MM.1S (cell line): ENCODE results near the gene CUL2.

ENCODE experiments used
- EZH2 ChIP-seq: fragments of 300-600 bp; sonication (generic); optimal IDR thresholded peaks from 2 replicates; pipeline ENCODE3; 2017; ENCODE audit warnings: low read depth, mild to moderate bottlenecking, antibody characterized with exemption, low read length, mixed read lengths
- EZH2phosphoT487 ChIP-seq: fragments of 300-600 bp; sonication (generic); IDR thresholded peaks from 2 replicates; pipeline ENCODE4 v1.6.1; 2018; ENCODE audit warnings: antibody characterized with exemption, low read length
- TF ChIP-seq, protein P1 (sequence below): fragments of 300-600 bp; sonication (generic); IDR thresholded peaks from 2 replicates; pipeline ENCODE4 v1.5.1; 2016; ENCODE audit warnings: antibody characterized with exemption, low read length, mixed read lengths

GRCh38 chr10:35003906-35004305 is 86.2 kb downstream of the CUL2 start:
- TF ChIP-seq EZH2phosphoT487: no peak
- TF ChIP-seq, protein P1, sequence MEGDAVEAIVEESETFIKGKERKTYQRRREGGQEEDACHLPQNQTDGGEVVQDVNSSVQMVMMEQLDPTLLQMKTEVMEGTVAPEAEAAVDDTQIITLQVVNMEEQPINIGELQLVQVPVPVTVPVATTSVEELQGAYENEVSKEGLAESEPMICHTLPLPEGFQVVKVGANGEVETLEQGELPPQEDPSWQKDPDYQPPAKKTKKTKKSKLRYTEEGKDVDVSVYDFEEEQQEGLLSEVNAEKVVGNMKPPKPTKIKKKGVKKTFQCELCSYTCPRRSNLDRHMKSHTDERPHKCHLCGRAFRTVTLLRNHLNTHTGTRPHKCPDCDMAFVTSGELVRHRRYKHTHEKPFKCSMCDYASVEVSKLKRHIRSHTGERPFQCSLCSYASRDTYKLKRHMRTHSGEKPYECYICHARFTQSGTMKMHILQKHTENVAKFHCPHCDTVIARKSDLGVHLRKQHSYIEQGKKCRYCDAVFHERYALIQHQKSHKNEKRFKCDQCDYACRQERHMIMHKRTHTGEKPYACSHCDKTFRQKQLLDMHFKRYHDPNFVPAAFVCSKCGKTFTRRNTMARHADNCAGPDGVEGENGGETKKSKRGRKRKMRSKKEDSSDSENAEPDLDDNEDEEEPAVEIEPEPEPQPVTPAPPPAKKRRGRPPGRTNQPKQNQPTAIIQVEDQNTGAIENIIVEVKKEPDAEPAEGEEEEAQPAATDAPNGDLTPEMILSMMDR: no peak
- TF ChIP-seq EZH2: no peak
